Panc1 (cell line): ENCODE results near the gene ADCY9.
"Not testable (repeated sequence)": the region's sequence is repeated elsewhere in the genome, so short reads cannot be mapped to it uniquely, and the experiment has no call there.

Experiments used
- POLR2AphosphoS5 ChIP-seq: IDR thresholded peaks from 2 replicates; pipeline ENCODE4 v1.6.1; 2012; ENCODE audit warnings: mild to moderate bottlenecking, low read depth, low read length, moderate library complexity
- TF ChIP-seq, protein P1 (sequence below): fragments of 450-650 bp; IDR thresholded peaks from 2 replicates; pipeline ENCODE4 v1.5.1; 2017; ENCODE audit warnings: mild to moderate bottlenecking
- TF ChIP-seq, protein P2 (sequence below), 2 experiments: IDR thresholded peaks; 2 replicates each; pipeline ENCODE4 v1.6.1; 2011 to 2012; ENCODE audit warnings: low read depth in 2 of 2, control low read depth in 1 of 2, low read length in 1 of 2, mild to moderate bottlenecking in 1 of 2, moderate library complexity in 1 of 2; ENCODE audit not compliant: insufficient read depth in 1 of 2

DNA sequence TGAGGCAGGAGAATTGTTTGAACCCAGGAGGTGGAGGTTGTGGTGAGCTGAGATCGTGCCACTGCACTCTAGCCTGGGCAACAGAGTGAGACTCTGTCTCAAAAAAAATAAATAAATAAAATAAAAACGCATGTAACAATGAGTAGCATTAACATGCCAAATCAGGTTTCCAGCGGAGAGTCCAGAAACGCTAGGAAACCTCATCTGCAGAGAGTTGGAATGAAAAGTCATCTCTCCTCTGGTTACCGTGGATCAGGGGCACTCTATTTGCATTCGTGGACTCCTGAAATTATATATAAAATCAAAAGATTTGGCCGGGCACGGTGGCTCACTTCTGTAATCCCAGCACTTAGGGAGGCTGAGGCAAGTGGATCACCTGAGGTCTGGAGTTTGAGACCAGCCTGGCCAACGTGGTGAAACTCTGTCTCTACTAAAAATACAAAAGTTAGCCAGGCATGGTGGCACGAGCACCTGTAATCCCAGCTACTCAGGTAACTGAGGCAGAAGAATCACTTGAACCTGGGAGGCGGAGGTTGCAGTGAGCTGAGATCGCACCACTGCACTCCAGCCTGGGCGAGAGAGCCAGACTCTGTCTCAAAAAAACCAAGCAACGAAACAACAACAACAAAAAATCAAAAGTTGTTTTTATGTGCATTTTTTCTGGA lies 156.2 kb downstream of the ADCY9 start:
- TF ChIP-seq, protein P1, sequence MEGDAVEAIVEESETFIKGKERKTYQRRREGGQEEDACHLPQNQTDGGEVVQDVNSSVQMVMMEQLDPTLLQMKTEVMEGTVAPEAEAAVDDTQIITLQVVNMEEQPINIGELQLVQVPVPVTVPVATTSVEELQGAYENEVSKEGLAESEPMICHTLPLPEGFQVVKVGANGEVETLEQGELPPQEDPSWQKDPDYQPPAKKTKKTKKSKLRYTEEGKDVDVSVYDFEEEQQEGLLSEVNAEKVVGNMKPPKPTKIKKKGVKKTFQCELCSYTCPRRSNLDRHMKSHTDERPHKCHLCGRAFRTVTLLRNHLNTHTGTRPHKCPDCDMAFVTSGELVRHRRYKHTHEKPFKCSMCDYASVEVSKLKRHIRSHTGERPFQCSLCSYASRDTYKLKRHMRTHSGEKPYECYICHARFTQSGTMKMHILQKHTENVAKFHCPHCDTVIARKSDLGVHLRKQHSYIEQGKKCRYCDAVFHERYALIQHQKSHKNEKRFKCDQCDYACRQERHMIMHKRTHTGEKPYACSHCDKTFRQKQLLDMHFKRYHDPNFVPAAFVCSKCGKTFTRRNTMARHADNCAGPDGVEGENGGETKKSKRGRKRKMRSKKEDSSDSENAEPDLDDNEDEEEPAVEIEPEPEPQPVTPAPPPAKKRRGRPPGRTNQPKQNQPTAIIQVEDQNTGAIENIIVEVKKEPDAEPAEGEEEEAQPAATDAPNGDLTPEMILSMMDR, result not testable (repeated sequence)
- not testable (repeated sequence) for TF ChIP-seq POLR2AphosphoS5
- TF ChIP-seq, protein P2, sequence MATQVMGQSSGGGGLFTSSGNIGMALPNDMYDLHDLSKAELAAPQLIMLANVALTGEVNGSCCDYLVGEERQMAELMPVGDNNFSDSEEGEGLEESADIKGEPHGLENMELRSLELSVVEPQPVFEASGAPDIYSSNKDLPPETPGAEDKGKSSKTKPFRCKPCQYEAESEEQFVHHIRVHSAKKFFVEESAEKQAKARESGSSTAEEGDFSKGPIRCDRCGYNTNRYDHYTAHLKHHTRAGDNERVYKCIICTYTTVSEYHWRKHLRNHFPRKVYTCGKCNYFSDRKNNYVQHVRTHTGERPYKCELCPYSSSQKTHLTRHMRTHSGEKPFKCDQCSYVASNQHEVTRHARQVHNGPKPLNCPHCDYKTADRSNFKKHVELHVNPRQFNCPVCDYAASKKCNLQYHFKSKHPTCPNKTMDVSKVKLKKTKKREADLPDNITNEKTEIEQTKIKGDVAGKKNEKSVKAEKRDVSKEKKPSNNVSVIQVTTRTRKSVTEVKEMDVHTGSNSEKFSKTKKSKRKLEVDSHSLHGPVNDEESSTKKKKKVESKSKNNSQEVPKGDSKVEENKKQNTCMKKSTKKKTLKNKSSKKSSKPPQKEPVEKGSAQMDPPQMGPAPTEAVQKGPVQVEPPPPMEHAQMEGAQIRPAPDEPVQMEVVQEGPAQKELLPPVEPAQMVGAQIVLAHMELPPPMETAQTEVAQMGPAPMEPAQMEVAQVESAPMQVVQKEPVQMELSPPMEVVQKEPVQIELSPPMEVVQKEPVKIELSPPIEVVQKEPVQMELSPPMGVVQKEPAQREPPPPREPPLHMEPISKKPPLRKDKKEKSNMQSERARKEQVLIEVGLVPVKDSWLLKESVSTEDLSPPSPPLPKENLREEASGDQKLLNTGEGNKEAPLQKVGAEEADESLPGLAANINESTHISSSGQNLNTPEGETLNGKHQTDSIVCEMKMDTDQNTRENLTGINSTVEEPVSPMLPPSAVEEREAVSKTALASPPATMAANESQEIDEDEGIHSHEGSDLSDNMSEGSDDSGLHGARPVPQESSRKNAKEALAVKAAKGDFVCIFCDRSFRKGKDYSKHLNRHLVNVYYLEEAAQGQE (IDR thresholded peaks at IDR 0.05; ENCODE audit: insufficient read depth in 1 of 2, low read depth in 2 of 2, low read length in 1 of 2), result not testable (repeated sequence)
